GM23338 (cell line): Measurements from ENCODE around the gene PIGH. TPM values are rescaled to one million over a fixed set of nuclear protein-coding genes. Genes with fewer than 3 reads are reported as not detected.

Source experiments
- ATAC-seq: fragments of 200-7000 bp; cut with Tn5 transposase; 3 replicates; pipeline ENCODE4 v1.9.1; 2020
- DNase-seq: peaks from one replicate; pipeline ENCODE4 v3.0.0-alpha.2; 2015; ENCODE audit warnings: low spot score
- H2AFZ ChIP-seq: fragments of 200-600 bp; sonication (generic); 2 replicates; pipeline ENCODE4 v1.8.0; 2016; ENCODE audit warnings: antibody characterized with exemption, mild to moderate bottlenecking, moderate library complexity
- H3F3A ChIP-seq: fragments of 200-600 bp; sonication (generic); replicated peaks from 2 replicates; pipeline ENCODE4 v1.8.0; 2017; ENCODE audit warnings: antibody characterized with exemption, mixed run types, low read depth
- H3K27ac ChIP-seq: fragments of 200-600 bp; sonication (generic); 2 replicates; pipeline ENCODE4 v1.6.1; 2016; ENCODE audit warnings: low read depth
- H3K27me3 ChIP-seq: fragments of 200-600 bp; sonication (generic); 2 replicates; pipeline ENCODE4 v1.8.0; 2016; ENCODE audit warnings: mild to moderate bottlenecking, mixed run types, moderate library complexity; ENCODE audit not compliant: insufficient read depth
- H3K36me3 ChIP-seq: fragments of 200-600 bp; sonication (generic); 2 replicates; pipeline ENCODE4 v1.8.0; 2016; ENCODE audit warnings: mild to moderate bottlenecking; ENCODE audit not compliant: insufficient read depth
- H3K4me1 ChIP-seq: fragments of 200-600 bp; sonication (generic); 2 replicates; pipeline ENCODE4 v1.8.0; 2016; ENCODE audit warnings: mild to moderate bottlenecking, moderate library complexity; ENCODE audit not compliant: insufficient read depth
- H3K4me2 ChIP-seq: fragments of 200-600 bp; sonication (generic); 2 replicates; pipeline ENCODE4 v1.7.1; 2017; ENCODE audit warnings: mixed run types
- H3K4me3 ChIP-seq: fragments of 200-600 bp; sonication (generic); 2 replicates; pipeline ENCODE4 v1.6.1; 2016; ENCODE audit warnings: mixed run types
- H3K79me2 ChIP-seq: fragments of 200-600 bp; sonication (generic); replicated peaks from 2 replicates; pipeline ENCODE4 v1.8.0; 2017; ENCODE audit warnings: mild to moderate bottlenecking; ENCODE audit not compliant: insufficient read depth
- H3K9me2 ChIP-seq: fragments of 200-600 bp; sonication (generic); 2 replicates; pipeline ENCODE4 v1.8.0; 2017; ENCODE audit not compliant: insufficient read depth
- H4K20me1 ChIP-seq: fragments of 200-600 bp; sonication (generic); replicated peaks from 2 replicates; pipeline ENCODE4 v1.8.0; 2017; ENCODE audit warnings: mild to moderate bottlenecking; ENCODE audit not compliant: insufficient read depth
- H3K27ac Mint-ChIP-seq: 2 replicates; pipeline ENCODE4 v1.8.0; 2020; ENCODE audit warnings: inconsistent platforms, mild to moderate bottlenecking, moderate library complexity, mixed read lengths
- H3K27me3 Mint-ChIP-seq: 3 replicates; pipeline ENCODE4 v1.8.0; 2022; ENCODE audit warnings: low read depth, mild to moderate bottlenecking, moderate library complexity, mixed read lengths, inconsistent platforms; ENCODE audit not compliant: insufficient read depth, poor library complexity
- H3K36me3 Mint-ChIP-seq: 3 replicates; pipeline ENCODE4 v1.8.0; 2021; ENCODE audit warnings: low read depth, mild to moderate bottlenecking, inconsistent platforms, moderate library complexity, mixed read lengths
- H3K4me1 Mint-ChIP-seq: 3 replicates; pipeline ENCODE4 v1.8.0; 2020; ENCODE audit warnings: mild to moderate bottlenecking, inconsistent platforms, mixed read lengths
- H3K4me3 Mint-ChIP-seq: 3 replicates; pipeline ENCODE4 v1.8.0; 2021; ENCODE audit warnings: moderate library complexity, mild to moderate bottlenecking, inconsistent platforms, mixed read lengths
- H3K9me3 Mint-ChIP-seq: 3 replicates; pipeline ENCODE4 v1.8.0; 2020; ENCODE audit warnings: moderate library complexity, mild to moderate bottlenecking, inconsistent platforms, mixed read lengths
- CREB1 ChIP-seq: fragments of 250-450 bp; sonication (Bioruptor Pico); IDR thresholded peaks from 2 replicates; pipeline ENCODE4 v1.5.0; 2020; ENCODE audit warnings: low read depth, mild to moderate bottlenecking, moderate library complexity
- CTCF ChIP-seq, 2 experiments: fragments of 200-600 bp in 1 of 2; sonication (generic) in 1 of 2; conservative IDR thresholded peaks; 2 replicates each; pipeline versions ENCODE4 v1.5.1 to v1.6.1; 2016 to 2017; ENCODE audit warnings: antibody characterized with exemption in 2 of 2, low read depth in 2 of 2, mild to moderate bottlenecking in 2 of 2, moderate library complexity in 1 of 2
- ETS1 ChIP-seq: IDR thresholded peaks from 2 replicates; pipeline ENCODE4 v1.6.1; 2016; ENCODE audit warnings: antibody characterized with exemption
- EZH2 ChIP-seq: fragments of 200-600 bp; sonication (generic); IDR thresholded peaks from one replicate; pipeline ENCODE4 v1.8.0; 2017; ENCODE audit warnings: antibody characterized with exemption, mild to moderate bottlenecking, low read depth; ENCODE audit not compliant: unreplicated experiment
- EZH2phosphoT487 ChIP-seq: fragments of 200-600 bp; sonication (generic); IDR thresholded peaks from one replicate; pipeline ENCODE4 v1.8.1; 2018; ENCODE audit warnings: antibody characterized with exemption; ENCODE audit not compliant: unreplicated experiment
- JUNB ChIP-seq: IDR thresholded peaks from one replicate; pipeline ENCODE4 v1.6.1; 2016; ENCODE audit warnings: antibody characterized with exemption; ENCODE audit not compliant: unreplicated experiment
- NANOG ChIP-seq: IDR thresholded peaks from 2 replicates; pipeline ENCODE4 v1.6.1; 2016; ENCODE audit warnings: antibody characterized with exemption, borderline replicate concordance
- POLR2AphosphoS5 ChIP-seq: IDR thresholded peaks from 2 replicates; pipeline ENCODE4 v1.6.1; 2016; ENCODE audit warnings: antibody characterized with exemption, low read depth
- REST ChIP-seq: IDR thresholded peaks from one replicate; pipeline ENCODE4 v1.6.1; 2018; ENCODE audit warnings: antibody characterized with exemption; ENCODE audit not compliant: unreplicated experiment
- STAT1 ChIP-seq: IDR thresholded peaks from one replicate; pipeline ENCODE4 v1.6.1; 2016; ENCODE audit warnings: antibody characterized with exemption; ENCODE audit not compliant: unreplicated experiment
- ZNF114 ChIP-seq: fragments of 250-450 bp; sonication (Bioruptor Pico); IDR thresholded peaks from 2 replicates; pipeline ENCODE4 v1.5.0; 2020; ENCODE audit warnings: mild to moderate bottlenecking, moderate library complexity
- ZNF331 ChIP-seq: fragments of 250-450 bp; sonication (Bioruptor Pico); IDR thresholded peaks from 2 replicates; pipeline ENCODE4 v1.5.0; 2020; ENCODE audit warnings: low read depth, mild to moderate bottlenecking, moderate library complexity
- ZNF462 ChIP-seq: fragments of 250-450 bp; sonication (Bioruptor Pico); IDR thresholded peaks from 2 replicates; pipeline ENCODE4 v1.5.0; 2020; ENCODE audit warnings: mild to moderate bottlenecking, moderate library complexity
- polyA plus RNA-seq: library from polyadenylated mRNA; unstranded; fragments of >200 nt; fragmentation: Nextera tagmentation; extraction: Ambion mirVana; gene quantifications from 2 replicates; pipeline ENCODE4 v1.2.1, GENCODE V29; 2016
- total RNA-seq: library from RNA; depleted of rRNA; stranded (reverse); fragments of >200 nt; shearing (Covaris generic); gene quantifications from 2 replicates; pipeline ENCODE4 v1.2.3, GENCODE V29; 2014

Gene PIGH
- total and polyA plus RNA-seq, 2 experiments from 2014 or later = 8.7 to 9.3 TPM

GRCh38 chr14:67581643-67582042 is 18.4 kb downstream of the PIGH start:
- Mint-ChIP-seq H3K36me3 (peaks cover 15% of the 10 kb centered on the region; the same call in 1 of the 3 replicates), H3K4me1 (no peaks in the 10 kb centered on the region), H3K9me3 (no peaks in the 10 kb centered on the region), H3K4me3 (no peak overlapping the region), H3K27ac (no peak overlapping the region), H3K27me3 (peaks cover 1% of the 10 kb centered on the region)
- Histone ChIP-seq H3K36me3 (no peaks in the 10 kb centered on the region; the same call in 1 of the 2 replicates), H3K4me3 (no peak overlapping the region), H3K4me2 (no peak overlapping the region), H3K4me1 (no peaks in the 10 kb centered on the region), H2AFZ (no peak overlapping the region), H3F3A (no peaks in the 10 kb centered on the region), H4K20me1 (no peaks in the 10 kb centered on the region; the same call in none of the 2 replicates), H3K27me3 (no peaks in the 10 kb centered on the region), H3K27ac (no peak overlapping the region), H3K79me2 (no peaks in the 10 kb centered on the region), H3K9me2 (no peaks in the 10 kb centered on the region)
- ATAC-seq = no peak
- no peak for DNase-seq
- TF ChIP-seq ZNF462 (no peak), EZH2phosphoT487 (no peak), ZNF114 (no peak), ZNF331 (no peak), CTCF (conservative IDR thresholded peaks at IDR 0.05; ENCODE audit: low read depth in 2 of 2) (no peak), STAT1 (no peak), REST (no peak), CREB1 (CRISPR knock-in tag) (no peak), JUNB (no peak), ETS1 (no peak), POLR2AphosphoS5 (no peak), EZH2 (no peak), NANOG (no peak)
